ENCODE results near the gene TMTC4.

The TMTC4 gene

GRCh38 chr13:100560498-100561157 lies 114.0 kb downstream of the TMTC4 start:
- TF ChIP-seq ARNTL (CRISPR knock-in tag; IDR thresholded peaks at IDR 0.05; ENCODE audit: borderline replicate concordance, low read depth) (no peak), POU6F1 (CRISPR knock-in tag; IDR thresholded peaks at IDR 0.05; ENCODE audit: borderline replicate concordance, low read depth) (no peak), ZFP3 (CRISPR knock-in tag; IDR thresholded peaks at IDR 0.05) (no peak), OSR1 (CRISPR knock-in tag; IDR thresholded peaks at IDR 0.05) (no peak), GLIS3 (CRISPR knock-in tag; IDR thresholded peaks at IDR 0.05) (no peak), SNAI2 (CRISPR knock-in tag; IDR thresholded peaks at IDR 0.05) (no peak), TCF4 (CRISPR knock-in tag; IDR thresholded peaks at IDR 0.05; ENCODE audit: borderline replicate concordance) (no peak), PPARA (CRISPR knock-in tag; IDR thresholded peaks at IDR 0.05; ENCODE audit: borderline replicate concordance) (no peak), TSHZ2 (CRISPR knock-in tag; IDR thresholded peaks at IDR 0.05) (no peak), ZNF70 (CRISPR knock-in tag; IDR thresholded peaks at IDR 0.05) (no peak), ZC3H10 (CRISPR knock-in tag; IDR thresholded peaks at IDR 0.05) (no peak), CSDC2 (CRISPR knock-in tag; IDR thresholded peaks at IDR 0.05) (no peak), PATZ1 (CRISPR knock-in tag; IDR thresholded peaks at IDR 0.05; ENCODE audit: borderline replicate concordance) (no peak), ISL1 (CRISPR knock-in tag; IDR thresholded peaks at IDR 0.05) (no peak), ESRRG (CRISPR knock-in tag; IDR thresholded peaks at IDR 0.05) (no peak), CSRNP3 (CRISPR knock-in tag; IDR thresholded peaks at IDR 0.05) (no peak)
- no peak for ATAC-seq

- no peak for TF ChIP-seq CSDC2 (CRISPR knock-in tag; IDR thresholded peaks at IDR 0.05)
- TF ChIP-seq TSHZ2 (CRISPR knock-in tag; IDR thresholded peaks at IDR 0.05) = no peak
- TF ChIP-seq ZNF565 (CRISPR knock-in tag; conservative IDR thresholded peaks at IDR 0.05; ENCODE audit: low read depth) = no peak
- no peak for TF ChIP-seq ESRRG (CRISPR knock-in tag; IDR thresholded peaks at IDR 0.05)
- TF ChIP-seq POU6F1 (CRISPR knock-in tag; IDR thresholded peaks at IDR 0.05; ENCODE audit: borderline replicate concordance, low read depth) = no peak
- no peak for TF ChIP-seq PPARA (CRISPR knock-in tag; IDR thresholded peaks at IDR 0.05; ENCODE audit: borderline replicate concordance)
- no peak for TF ChIP-seq ISL1 (CRISPR knock-in tag; IDR thresholded peaks at IDR 0.05)
These were observed 114.7 kb downstream of the TMTC4 start for GRCh38 chr13:100559886-100560285.

More at GRCh38 chr13:100559886-100560285, 114.7 kb downstream of the TMTC4 start:
- ATAC-seq = no peak
